Body of pancreas (tissue), 4 donors: ENCODE data around the gene SMCHD1. TPM values are rescaled to one million over a fixed set of nuclear protein-coding genes. Genes with fewer than 3 reads are reported as not detected.

Experiments
- ATAC-seq: fragments of 150-250 bp; one replicate; pipeline ENCODE4 v1.9.1; 2016
- DNase-seq, 4 donors: peaks; one replicate each; pipeline ENCODE4 v3.0.0-alpha.2; 2019
- H3K27ac ChIP-seq, 4 donors: fragments of 200-600 bp; sonication (generic); 1 replicate in 3 of 4; 2 replicates in 1 of 4; pipeline versions ENCODE4 v1.5.1 to v1.6.1; 2016 to 2019; ENCODE audit warnings: mild to moderate bottlenecking in 1 of 4, mixed read lengths in 1 of 4, moderate library complexity in 1 of 4
- H3K27me3 ChIP-seq, 2 donors: fragments of 200-600 bp; sonication (generic); one replicate each; pipeline ENCODE4 v1.6.0; 2016; ENCODE audit warnings: mild to moderate bottlenecking in 1 of 2
- H3K36me3 ChIP-seq, 2 donors: fragments of 200-600 bp; sonication (generic); replicated peaks in 1 of 2; 2 replicates each; pipeline ENCODE4 v1.5.1; 2016; ENCODE audit warnings: low read depth in 2 of 2; ENCODE audit not compliant: insufficient read depth in 1 of 2
- H3K4me1 ChIP-seq: fragments of 200-600 bp; sonication (generic); one replicate; pipeline ENCODE4 v1.6.0; 2016
- H3K4me3 ChIP-seq, 2 donors: fragments of 200-600 bp; sonication (generic); 1 replicate in 1 of 2; 2 replicates in 1 of 2; pipeline ENCODE4 v1.5.1; 2016 to 2019
- H3K9me3 ChIP-seq, 3 donors: fragments of 200-600 bp; sonication (generic); 1 replicate in 2 of 3; 2 replicates in 1 of 3; pipeline ENCODE4 v1.5.1; 2016
- POLR2A ChIP-seq, 3 donors: fragments of 450-650 bp; IDR thresholded peaks; one replicate each; pipeline ENCODE4 v1.6.1; 2016; ENCODE audit warnings: antibody characterized with exemption in 3 of 3, mild to moderate bottlenecking in 2 of 3
- WGBS, 2 donors: methylation state at CpG; one replicate each; pipeline ENCODE4 v1.1.5; 2017; 5-methylcytosine and 5-hydroxymethylcytosine counted together
- intact Hi-C: fragments of 100-400 bp; cut with DNase I; formaldehyde crosslinking; loops from one replicate; pipeline ENCODE4 v1.15.1; 2023
- total RNA-seq, 2 donors: library from RNA; depleted of rRNA; stranded (reverse); fragments of >200 nt; gene quantifications; one replicate each; pipeline ENCODE4 v1.1.0, GENCODE V29; 2016
- TF ChIP-seq, protein P1 (sequence below), 7 experiments: fragments of 450-650 bp in 4 of 7; fragments of 200-600 bp in 3 of 7; sonication (generic) in 3 of 7; IDR thresholded peaks; one replicate each; pipeline ENCODE4 v1.5.1; 2016 to 2019; ENCODE audit warnings: antibody characterized with exemption in 7 of 7

Gene SMCHD1
- total RNA-seq, 2 donors from 2014 or later = 56.0 to 100 TPM

DNA sequence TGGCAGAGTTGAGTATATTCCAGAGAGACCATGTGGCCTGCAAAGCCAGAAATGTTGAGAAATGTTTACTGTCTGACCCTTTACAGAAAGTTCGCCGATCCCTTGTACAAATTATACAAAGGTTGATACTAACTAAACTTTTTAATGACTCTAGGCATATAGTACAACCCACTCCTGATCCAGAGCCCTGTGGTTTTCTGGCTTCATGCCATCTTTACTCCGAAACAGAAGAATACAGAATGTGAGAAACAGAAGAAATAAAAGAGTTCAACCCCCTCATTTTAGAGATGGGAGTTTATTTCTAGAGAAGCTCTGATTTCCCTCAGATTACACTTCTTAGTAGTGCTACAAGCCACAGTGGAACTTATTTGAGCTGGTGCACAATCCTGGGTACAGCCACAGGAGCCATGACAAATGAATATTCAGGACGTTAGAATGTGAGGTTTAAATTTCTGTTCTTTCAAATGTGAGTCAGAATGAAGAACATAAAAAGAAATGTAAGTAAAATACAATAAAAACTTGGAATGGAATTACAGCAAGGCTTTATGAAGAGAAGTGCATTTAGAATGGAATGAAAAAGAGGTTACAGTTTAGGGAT lies 38.0 kb upstream of the SMCHD1 start:
- H3K27me3 ChIP-seq = no peaks in the 10 kb centered on the region
- H3K27ac ChIP-seq = no peak overlapping the region
- H3K4me3 ChIP-seq = no peak overlapping the region
- no peaks in the 10 kb centered on the region for H3K4me1 ChIP-seq
- no peak for TF ChIP-seq POLR2A (IDR thresholded peaks at IDR 0.05)
- TF ChIP-seq, protein P1, sequence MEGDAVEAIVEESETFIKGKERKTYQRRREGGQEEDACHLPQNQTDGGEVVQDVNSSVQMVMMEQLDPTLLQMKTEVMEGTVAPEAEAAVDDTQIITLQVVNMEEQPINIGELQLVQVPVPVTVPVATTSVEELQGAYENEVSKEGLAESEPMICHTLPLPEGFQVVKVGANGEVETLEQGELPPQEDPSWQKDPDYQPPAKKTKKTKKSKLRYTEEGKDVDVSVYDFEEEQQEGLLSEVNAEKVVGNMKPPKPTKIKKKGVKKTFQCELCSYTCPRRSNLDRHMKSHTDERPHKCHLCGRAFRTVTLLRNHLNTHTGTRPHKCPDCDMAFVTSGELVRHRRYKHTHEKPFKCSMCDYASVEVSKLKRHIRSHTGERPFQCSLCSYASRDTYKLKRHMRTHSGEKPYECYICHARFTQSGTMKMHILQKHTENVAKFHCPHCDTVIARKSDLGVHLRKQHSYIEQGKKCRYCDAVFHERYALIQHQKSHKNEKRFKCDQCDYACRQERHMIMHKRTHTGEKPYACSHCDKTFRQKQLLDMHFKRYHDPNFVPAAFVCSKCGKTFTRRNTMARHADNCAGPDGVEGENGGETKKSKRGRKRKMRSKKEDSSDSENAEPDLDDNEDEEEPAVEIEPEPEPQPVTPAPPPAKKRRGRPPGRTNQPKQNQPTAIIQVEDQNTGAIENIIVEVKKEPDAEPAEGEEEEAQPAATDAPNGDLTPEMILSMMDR (IDR thresholded peaks at IDR 0.05) = no peak
- no peaks in the 10 kb centered on the region for H3K36me3 ChIP-seq
- no peaks in the 10 kb centered on the region for H3K9me3 ChIP-seq
- intact Hi-C loops = no loop called here
- 76 to 84% methylated on average over 4 of the region's 4 CpGs for WGBS, 2 donors
- DNase-seq (no peak), ATAC-seq (no peak)

DNA sequence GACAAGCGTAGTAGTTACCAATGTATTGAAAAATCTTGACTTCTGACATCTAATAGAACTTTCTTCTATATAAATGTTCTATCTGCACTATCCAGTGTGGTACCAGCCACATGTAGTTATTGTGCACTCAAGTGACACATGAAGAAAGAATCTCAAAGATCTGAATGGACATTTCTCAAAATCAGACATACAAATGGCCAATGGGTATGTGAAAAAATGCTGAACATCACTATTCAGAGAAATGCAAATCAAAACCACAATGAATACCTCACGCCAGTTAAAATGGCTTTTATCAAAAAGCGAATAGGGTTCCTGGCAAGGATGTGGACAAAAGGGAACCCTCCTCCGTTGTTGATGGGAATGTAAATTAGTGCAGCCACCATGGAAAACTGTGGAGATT lies 37.5 kb upstream of the SMCHD1 start:
- intact Hi-C loops = no loop called here
- H3K9me3 ChIP-seq = no peaks in the 10 kb centered on the region

DNA sequence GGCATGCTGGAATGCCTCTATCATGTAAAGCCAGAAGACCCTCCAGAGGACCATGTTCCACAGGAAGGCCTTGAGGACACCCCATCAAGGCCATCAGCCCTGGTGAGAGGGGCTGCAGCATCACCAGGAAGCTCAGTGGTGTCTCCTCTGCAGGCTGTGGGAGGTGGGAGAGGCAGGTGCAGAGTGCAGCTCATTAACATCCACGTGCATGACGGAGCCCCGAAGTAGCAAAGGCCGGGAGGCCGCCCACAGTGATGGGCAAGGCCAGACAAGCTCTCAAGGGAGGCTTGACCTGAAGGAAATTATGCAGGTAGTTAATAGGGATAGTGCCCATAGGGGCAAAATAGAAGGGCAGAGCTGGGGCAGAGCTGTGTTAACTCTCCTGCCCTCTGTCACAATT lies 30.3 kb upstream of the SMCHD1 start:
- Histone ChIP-seq H3K27ac (no peak overlapping the region), H3K27me3 (no peaks in the 10 kb centered on the region), H3K36me3 (no peaks in the 10 kb centered on the region), H3K4me1 (no peaks in the 10 kb centered on the region), H3K4me3 (no peak overlapping the region), H3K9me3 (no peaks in the 10 kb centered on the region)
- intact Hi-C loops = no loop called here
- 77 to 88% methylated on average over 5 of the region's 5 CpGs for WGBS, 2 donors
- DNase-seq (no peak), ATAC-seq (no peak)
- no peak for TF ChIP-seq POLR2A (IDR thresholded peaks at IDR 0.05)
- TF ChIP-seq, protein P1 (IDR thresholded peaks at IDR 0.05) = no peak

More for the DNA sequence above, 37.5 kb upstream of the SMCHD1 start:
- WGBS, 2 donors = 89 to 92% methylated on average over 4 of the region's 4 CpGs
- no peak for TF ChIP-seq POLR2A (IDR thresholded peaks at IDR 0.05)
- TF ChIP-seq, protein P1 (IDR thresholded peaks at IDR 0.05) = no peak
- Histone ChIP-seq H3K27me3 (no peaks in the 10 kb centered on the region), H3K4me3 (no peak overlapping the region), H3K36me3 (no peaks in the 10 kb centered on the region), H3K4me1 (no peaks in the 10 kb centered on the region), H3K27ac (no peak overlapping the region)
- no peak for DNase-seq
- ATAC-seq = no peak

DNA sequence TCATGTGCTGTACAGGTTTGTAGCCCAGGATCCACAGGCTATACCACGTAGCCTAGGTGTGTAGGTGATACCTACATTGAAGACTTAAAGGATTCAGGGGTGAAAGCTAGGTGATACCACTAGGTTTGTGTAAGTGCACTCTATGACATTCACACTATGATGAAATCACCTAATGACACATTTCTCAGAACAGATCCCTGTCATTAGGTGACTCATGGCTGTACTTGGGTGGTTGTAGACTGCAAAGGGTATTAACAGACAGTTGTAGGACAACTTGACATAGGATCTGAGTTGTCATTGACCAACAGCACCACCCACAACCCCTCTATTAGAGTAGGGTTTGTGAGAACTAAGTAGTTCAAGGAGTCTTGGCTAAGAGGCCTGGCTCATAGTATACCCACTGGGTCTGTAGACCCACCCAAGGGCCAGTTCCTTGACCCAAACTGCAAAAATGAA lies 27.7 kb upstream of the SMCHD1 start:
- H3K9me3 ChIP-seq = no peaks in the 10 kb centered on the region
- no peaks in the 10 kb centered on the region for H3K36me3 ChIP-seq
- no peaks in the 10 kb centered on the region for H3K27me3 ChIP-seq
- no peaks in the 10 kb centered on the region for H3K4me1 ChIP-seq
- no peak overlapping the region for H3K27ac ChIP-seq
- ATAC-seq = no peak
- TF ChIP-seq POLR2A (IDR thresholded peaks at IDR 0.05) = no peak
- TF ChIP-seq, protein P1 (IDR thresholded peaks at IDR 0.05) = no peak
- intact Hi-C loops = no loop called here
- WGBS, 2 donors = 91 to 100% methylated on average over 1 of the region's 1 CpG
- no peak for DNase-seq
- no peak overlapping the region for H3K4me3 ChIP-seq

DNA sequence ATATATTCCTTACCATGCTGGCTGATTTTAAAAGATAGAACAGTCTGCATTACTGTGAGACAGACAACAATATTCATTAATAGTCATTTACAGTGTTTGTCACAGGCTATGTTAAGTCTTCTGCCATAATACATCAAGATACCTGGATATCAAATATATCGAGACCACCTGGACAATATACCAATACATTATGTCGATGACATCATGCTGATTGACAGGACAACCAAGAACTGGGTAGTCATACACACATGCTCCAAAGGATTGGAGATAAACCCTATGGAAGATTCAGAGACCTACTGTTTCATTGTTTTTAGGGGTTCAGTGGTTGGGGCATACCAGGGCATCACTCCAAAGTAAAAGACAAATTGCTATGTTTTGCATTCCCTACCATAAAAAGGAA lies 26.5 kb upstream of the SMCHD1 start:
- no peak overlapping the region for H3K4me3 ChIP-seq
- no peaks in the 10 kb centered on the region for H3K27me3 ChIP-seq
- TF ChIP-seq, protein P1 (IDR thresholded peaks at IDR 0.05) = no peak
- no peak for TF ChIP-seq POLR2A (IDR thresholded peaks at IDR 0.05)
- H3K9me3 ChIP-seq = no peaks in the 10 kb centered on the region
- intact Hi-C loops = no loop called here
- no peak overlapping the region for H3K27ac ChIP-seq
- no peak for ATAC-seq
- no peaks in the 10 kb centered on the region for H3K36me3 ChIP-seq
- 71 to 74% methylated on average over 2 of the region's 2 CpGs for WGBS, 2 donors
- no peaks in the 10 kb centered on the region for H3K4me1 ChIP-seq
- DNase-seq = no peak
